Bronchial epithelial cell (primary cell): ENCODE results near the gene F5. TPM values are rescaled to one million over a fixed set of nuclear protein-coding genes. Genes with fewer than 3 reads are reported as not detected.
A peak's percentile ranks its signal among the peaks of the same experiment; 100 is the strongest.

Experiments
- DNase-seq: peaks from one replicate; pipeline ENCODE4 v3.0.0-alpha.2; 2010; ENCODE audit warnings: low read depth
- FAIRE-seq: peaks from 2 replicates; lab custom pipeline; 2011; peaks lifted over from hg19 to GRCh38; lab: Jason Lieb, UNC
- H3K27me3 ChIP-seq: 2 replicates; pipeline ENCODE4 v1.5.1; 2011; ENCODE audit warnings: low read length; ENCODE audit not compliant: control insufficient read depth, insufficient read depth
- H3K36me3 ChIP-seq: 2 replicates; pipeline ENCODE4 v1.5.1; 2011; ENCODE audit warnings: low read length; ENCODE audit not compliant: control insufficient read depth, insufficient read depth
- H3K4me3 ChIP-seq: 2 replicates; pipeline ENCODE4 v1.5.1; 2011; ENCODE audit warnings: mild to moderate bottlenecking, low read depth, low read length, control low read depth
- CTCF ChIP-seq: IDR thresholded peaks from 2 replicates; pipeline ENCODE4 v1.5.1; 2011; ENCODE audit warnings: mild to moderate bottlenecking, moderate library complexity, low read length, control low read depth, inconsistent platforms; ENCODE audit not compliant: insufficient read depth, severe bottlenecking
- total RNA-seq: library from RNA; depleted of rRNA; stranded (reverse); fragments of >200 nt; gene quantifications from 2 replicates; pipeline ENCODE4 v1.2.1, GENCODE V29; 2014

Gene F5
- total RNA-seq, 1 donor from 2014 or later: not detected

GRCh38 chr1:169588112-169588511 is 1.8 kb upstream of the F5 start:
- no peaks in the 10 kb centered on the region for H3K36me3 ChIP-seq
- H3K4me3 ChIP-seq: no peak overlapping the region
- no peak for DNase-seq
- no peak for FAIRE-seq
- no peak for TF ChIP-seq CTCF
- H3K27me3 ChIP-seq: no peaks in the 10 kb centered on the region

GRCh38 chr1:169586067-169586394 is 250 bp downstream of the F5 start:
- no peak for TF ChIP-seq CTCF
- no peak overlapping the region for H3K4me3 ChIP-seq
- DNase-seq (no peak), FAIRE-seq (no peak)
- no peaks in the 10 kb centered on the region for H3K36me3 ChIP-seq
- H3K27me3 ChIP-seq: no peaks in the 10 kb centered on the region

- FAIRE-seq (no peak), DNase-seq (peak; percentile 29)
- no peaks in the 10 kb centered on the region for H3K27me3 ChIP-seq
- no peak for TF ChIP-seq CTCF
- H3K36me3 ChIP-seq: no peaks in the 10 kb centered on the region
- no peak overlapping the region for H3K4me3 ChIP-seq
Measured at GRCh38 chr1:169585181-169585580, 1.1 kb downstream of the F5 start.

GRCh38 chr1:169584483-169585144 is 1.7 kb downstream of the F5 start:
- Histone ChIP-seq H3K36me3 (no peaks in the 10 kb centered on the region), H3K4me3 (no peak overlapping the region), H3K27me3 (no peaks in the 10 kb centered on the region)
- FAIRE-seq (no peak), DNase-seq (peak; percentile 74)
- no peak for TF ChIP-seq CTCF

GRCh38 chr1:169577981-169578738 is 8.1 kb downstream of the F5 start:
- Histone ChIP-seq H3K4me3 (no peak overlapping the region), H3K36me3 (no peaks in the 10 kb centered on the region), H3K27me3 (no peaks in the 10 kb centered on the region)
- no peak for TF ChIP-seq CTCF
- FAIRE-seq: no peak
- no peak for DNase-seq
